Caco-2 (cell line): ENCODE data around the gene OR4C45. TPM values are rescaled to one million over a fixed set of nuclear protein-coding genes. Genes with fewer than 3 reads are reported as not detected.
"Not testable (repeated sequence)": the region's sequence is repeated elsewhere in the genome, so short reads cannot be mapped to it uniquely, and the experiment has no call there.

Experiments used
- Bru-seq: library from RNA; stranded (reverse); fragments of 400-500 nt; gene quantifications from one replicate; lab custom pipeline; 2021; lab: Mats Ljungman, UMichigan
- BruChase-seq, 2 experiments: library from RNA; stranded (reverse); fragments of 400-500 nt; gene quantifications; one replicate each; lab custom pipeline; 2021; lab: Mats Ljungman, UMichigan
- BruUV-seq: library from RNA; stranded (reverse); fragments of 400-500 nt; replicated peaks from 2 replicates; lab custom pipeline; 2021; lab: Mats Ljungman, UMichigan
- CTCF ChIA-PET: fragments of 300-600 bp; sonication (Branson Sonifier 250); formaldehyde crosslinking; loops from one replicate; lab custom pipeline; 2022; ENCODE audit warnings: antibody characterized with exemption; lab: Charles Lee
- POLR2A ChIA-PET: fragments of 300-600 bp; sonication (Branson Sonifier 250); formaldehyde crosslinking; loops from one replicate; lab custom pipeline; 2022; ENCODE audit warnings: antibody characterized with exemption; lab: Charles Lee
- DNase-seq, 2 experiments: peaks; one replicate each; pipeline versions ENCODE4 v3.0.0 to v3.0.0-alpha.2; 2020 to 2022
- H3K27me3 ChIP-seq: replicated peaks from 2 replicates; pipeline ENCODE4 v1.6.0; 2011; ENCODE audit warnings: low read length; ENCODE audit not compliant: control insufficient read depth, insufficient read depth
- H3K36me3 ChIP-seq: 2 replicates; pipeline ENCODE4 v1.5.1; 2011; ENCODE audit warnings: low read length; ENCODE audit not compliant: control insufficient read depth, insufficient read depth
- H3K4me1 ChIP-seq: fragments of 250-450 bp; sonication (Bioruptor Pico); 2 replicates; pipeline ENCODE4 v1.5.1; 2020; ENCODE audit warnings: mild to moderate bottlenecking
- H3K4me3 ChIP-seq: 2 replicates; pipeline ENCODE4 v1.5.1; 2011; ENCODE audit warnings: low read depth, mild to moderate bottlenecking, control low read depth, low read length
- H3K9me3 ChIP-seq: fragments of 250-450 bp; sonication (Bioruptor Pico); 2 replicates; pipeline ENCODE4 v1.5.1; 2020; ENCODE audit warnings: mild to moderate bottlenecking, moderate library complexity
- H3K27ac Mint-ChIP-seq: one replicate; pipeline ENCODE4 v1.8.0; 2022; ENCODE audit warnings: mixed read lengths; ENCODE audit not compliant: unreplicated experiment
- H3K27me3 Mint-ChIP-seq: one replicate; pipeline ENCODE4 v1.8.0; 2022; ENCODE audit warnings: mixed read lengths; ENCODE audit not compliant: insufficient read depth, unreplicated experiment
- H3K36me3 Mint-ChIP-seq: one replicate; pipeline ENCODE4 v1.8.0; 2022; ENCODE audit warnings: mild to moderate bottlenecking, mixed read lengths; ENCODE audit not compliant: insufficient read depth, unreplicated experiment
- H3K4me1 Mint-ChIP-seq: one replicate; pipeline ENCODE4 v1.8.0; 2022; ENCODE audit warnings: low read depth, mixed read lengths; ENCODE audit not compliant: unreplicated experiment
- H3K4me3 Mint-ChIP-seq: one replicate; pipeline ENCODE4 v1.8.0; 2022; ENCODE audit warnings: mild to moderate bottlenecking, moderate library complexity, mixed read lengths; ENCODE audit not compliant: unreplicated experiment
- H3K9me3 Mint-ChIP-seq: one replicate; pipeline ENCODE4 v1.8.0; 2022; ENCODE audit warnings: mixed read lengths; ENCODE audit not compliant: unreplicated experiment
- intact Hi-C: fragments of 100-400 bp; cut with micrococcal nuclease; formaldehyde crosslinking; loops from one replicate; pipeline ENCODE4 v1.10.0; 2022; ENCODE audit not compliant: unreplicated experiment
- long read RNA-seq: library from polyadenylated mRNA; stranded (forward); transcript quantifications from one replicate; pipeline ENCODE4 v2.0.0, GENCODE V29; 2022
- total RNA-seq: library from RNA; stranded (reverse); gene quantifications from 2 replicates; pipeline ENCODE4 v1.2.3, GENCODE V29; 2022
- TF ChIP-seq, protein P1 (sequence below), 2 experiments: fragments of 200-600 bp in 1 of 2; IDR thresholded peaks; 1 replicate in 1 of 2; 2 replicates in 1 of 2; pipeline versions ENCODE4 v1.5.1 to v1.8.0; 2011 to 2022; ENCODE audit warnings: antibody characterized with exemption in 1 of 2, control low read depth in 1 of 2, inconsistent platforms in 1 of 2, low read depth in 1 of 2, low read length in 1 of 2, mild to moderate bottlenecking in 1 of 2, moderate library complexity in 1 of 2; ENCODE audit not compliant: insufficient read depth in 1 of 2, severe bottlenecking in 1 of 2, unreplicated experiment in 1 of 2

OR4C45 gene
- total RNA-seq = not detected in 2 replicates
- not detected for Bru-seq, nascent RNA
- BruChase-seq, experiment 1, labeled RNA remaining after a 2-hour chase = not detected
- not detected for BruChase-seq, experiment 2, labeled RNA remaining after a 6-hour chase
- long read RNA-seq = 0 reads

DNA sequence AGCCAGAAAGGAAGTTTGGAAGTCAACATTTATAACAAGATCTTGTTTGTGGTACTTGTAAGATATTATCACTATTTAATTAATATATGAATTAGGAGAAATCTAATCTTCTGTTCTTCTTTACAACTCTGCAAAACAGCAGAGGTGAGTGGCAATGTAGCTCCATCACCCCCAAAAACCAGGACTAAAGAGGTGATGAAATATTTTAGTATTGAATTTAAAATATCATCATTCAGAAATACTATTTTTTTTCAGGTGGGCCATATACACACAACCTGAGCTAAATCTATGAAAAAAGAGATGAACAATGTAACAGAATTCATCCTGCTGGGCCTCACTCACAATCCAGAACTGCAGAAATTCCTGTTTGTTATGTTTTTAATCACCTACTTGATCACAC is at the start of gene OR4C45:
Gene OR4C45, plus strand, starts transcription at position 301 of the 400 bp plus-strand sequence.
- POLR2A ChIA-PET = no interaction called here
- TF ChIP-seq, protein P1, sequence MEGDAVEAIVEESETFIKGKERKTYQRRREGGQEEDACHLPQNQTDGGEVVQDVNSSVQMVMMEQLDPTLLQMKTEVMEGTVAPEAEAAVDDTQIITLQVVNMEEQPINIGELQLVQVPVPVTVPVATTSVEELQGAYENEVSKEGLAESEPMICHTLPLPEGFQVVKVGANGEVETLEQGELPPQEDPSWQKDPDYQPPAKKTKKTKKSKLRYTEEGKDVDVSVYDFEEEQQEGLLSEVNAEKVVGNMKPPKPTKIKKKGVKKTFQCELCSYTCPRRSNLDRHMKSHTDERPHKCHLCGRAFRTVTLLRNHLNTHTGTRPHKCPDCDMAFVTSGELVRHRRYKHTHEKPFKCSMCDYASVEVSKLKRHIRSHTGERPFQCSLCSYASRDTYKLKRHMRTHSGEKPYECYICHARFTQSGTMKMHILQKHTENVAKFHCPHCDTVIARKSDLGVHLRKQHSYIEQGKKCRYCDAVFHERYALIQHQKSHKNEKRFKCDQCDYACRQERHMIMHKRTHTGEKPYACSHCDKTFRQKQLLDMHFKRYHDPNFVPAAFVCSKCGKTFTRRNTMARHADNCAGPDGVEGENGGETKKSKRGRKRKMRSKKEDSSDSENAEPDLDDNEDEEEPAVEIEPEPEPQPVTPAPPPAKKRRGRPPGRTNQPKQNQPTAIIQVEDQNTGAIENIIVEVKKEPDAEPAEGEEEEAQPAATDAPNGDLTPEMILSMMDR (IDR thresholded peaks at IDR 0.05; ENCODE audit: insufficient read depth in 1 of 2, low read depth in 1 of 2, low read length in 1 of 2, severe bottlenecking in 1 of 2, unreplicated experiment in 1 of 2) = no peak
- H3K27ac Mint-ChIP-seq = no peak within 1 kb of the TSS
- DNase-seq = no peak
- no TSS peak for BruUV-seq
- Histone ChIP-seq H3K4me1 (no peaks in the 10 kb centered on the region), H3K27me3 (no peaks in the 10 kb centered on the region), H3K36me3 (no peaks in the 10 kb centered on the region), H3K9me3 (no peaks in the 10 kb centered on the region), H3K4me3 (no peak within 1 kb of the TSS)
- CTCF ChIA-PET = no interaction called here
- H3K36me3 Mint-ChIP-seq = no peaks in the 10 kb centered on the region
- no peaks in the 10 kb centered on the region for H3K4me1 Mint-ChIP-seq
- intact Hi-C loops = no loop called here
- no peak within 1 kb of the TSS for H3K4me3 Mint-ChIP-seq
- no peaks in the 10 kb centered on the region for H3K27me3 Mint-ChIP-seq
- H3K9me3 Mint-ChIP-seq = peaks cover 8% of the 10 kb centered on the region

DNA sequence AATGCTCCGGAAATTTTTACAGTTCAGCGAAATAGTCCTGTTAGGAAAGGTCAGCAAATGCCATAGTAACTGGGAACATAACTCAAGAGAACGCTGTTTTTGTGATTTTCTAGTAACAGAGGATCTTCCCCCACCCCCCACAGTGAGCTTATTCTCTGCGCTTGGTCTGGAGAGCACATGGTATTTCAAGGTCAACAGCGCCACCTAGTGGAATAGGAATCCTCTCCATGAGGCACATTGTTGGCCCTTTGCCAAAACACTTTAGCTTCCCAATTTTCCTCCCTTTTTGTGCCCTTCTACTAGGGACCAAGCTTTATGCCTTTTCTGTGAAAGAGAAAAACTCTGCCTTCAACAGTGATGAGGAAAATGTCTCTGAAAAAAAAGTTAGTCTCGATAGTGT is 37.1 kb upstream of the OR4C45 start:
- Mint-ChIP-seq H3K36me3 (no peaks in the 10 kb centered on the region), H3K9me3 (peaks cover 13% of the 10 kb centered on the region)
- H3K9me3 ChIP-seq = no peaks in the 10 kb centered on the region

DNA sequence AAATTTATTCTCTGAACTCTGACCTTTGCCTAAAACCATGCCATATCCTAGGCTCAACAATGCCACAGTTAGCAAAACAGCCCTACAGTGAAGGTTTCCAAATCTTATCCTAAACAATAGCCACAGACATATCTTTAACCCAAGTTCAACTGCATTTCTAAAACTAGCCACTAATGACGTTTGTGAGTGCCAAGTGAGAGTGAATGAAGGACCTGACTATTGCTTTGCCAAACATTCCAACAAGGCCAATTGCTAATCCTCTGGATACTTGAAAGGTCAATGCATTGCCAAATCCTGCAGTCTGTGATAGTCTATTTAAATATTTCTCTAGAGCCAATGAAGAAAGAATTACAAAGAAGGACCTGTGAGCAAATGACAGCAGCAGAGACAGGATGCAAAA is 2.5 kb upstream of the OR4C45 start:
- Histone ChIP-seq H3K4me3 (no peak overlapping the region), H3K4me1 (no peaks in the 10 kb centered on the region), H3K36me3 (no peaks in the 10 kb centered on the region), H3K9me3 (no peaks in the 10 kb centered on the region), H3K27me3 (no peaks in the 10 kb centered on the region)
- no peak overlapping the region for H3K27ac Mint-ChIP-seq
- no peaks in the 10 kb centered on the region for H3K4me1 Mint-ChIP-seq
- BruUV-seq = no TSS peak
- ChIA-PET CTCF (no interaction called here), POLR2A (no interaction called here)
- TF ChIP-seq, protein P1 (IDR thresholded peaks at IDR 0.05; ENCODE audit: insufficient read depth in 1 of 2, low read depth in 1 of 2, low read length in 1 of 2, severe bottlenecking in 1 of 2, unreplicated experiment in 1 of 2) = no peak
- DNase-seq = no peak
- no peak overlapping the region for H3K4me3 Mint-ChIP-seq
- H3K36me3 Mint-ChIP-seq = no peaks in the 10 kb centered on the region
- intact Hi-C loops = no loop called here
- no peaks in the 10 kb centered on the region for H3K27me3 Mint-ChIP-seq
- peaks cover 8% of the 10 kb centered on the region for H3K9me3 Mint-ChIP-seq

More for the DNA sequence above, 37.1 kb upstream of the OR4C45 start:
- intact Hi-C loops = loop anchor here (5.0 kb wide), 1 partner anchor 468 kb away; no protein-coding TSS in a partner anchor
- POLR2A ChIA-PET = no interaction called here
- Mint-ChIP-seq H3K4me3 (no peak overlapping the region), H3K27ac (no peak overlapping the region), H3K4me1 (no peaks in the 10 kb centered on the region), H3K27me3 (no peaks in the 10 kb centered on the region)
- Histone ChIP-seq H3K27me3 (no peaks in the 10 kb centered on the region), H3K4me3 (no peak overlapping the region), H3K4me1 (no peaks in the 10 kb centered on the region), H3K36me3 (no peaks in the 10 kb centered on the region)
- TF ChIP-seq, protein P1 (IDR thresholded peaks at IDR 0.05; ENCODE audit: insufficient read depth in 1 of 2, low read depth in 1 of 2, low read length in 1 of 2, severe bottlenecking in 1 of 2, unreplicated experiment in 1 of 2) = peak; percentile 34 to 55
- CTCF ChIA-PET = no interaction called here
- peak; percentile 40 to 50 for DNase-seq
- BruUV-seq = no TSS peak

DNA sequence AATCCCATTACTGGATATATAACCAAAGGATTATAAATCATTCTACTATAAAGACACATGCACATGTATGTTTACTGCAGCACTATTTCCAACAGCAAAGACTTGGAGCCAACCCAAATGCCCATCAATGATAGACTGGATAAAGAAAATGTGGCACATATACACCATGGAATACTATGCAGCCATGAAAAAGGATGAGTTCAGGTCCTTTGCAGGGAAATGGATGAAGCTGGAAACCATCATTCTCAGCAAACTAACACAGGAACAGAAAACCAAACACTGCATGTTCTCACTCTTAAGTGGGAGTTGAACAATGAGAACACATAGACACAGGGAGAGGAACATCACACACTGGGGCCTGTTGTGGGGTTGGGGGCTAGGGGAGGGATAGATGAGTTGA is 3.6 kb downstream of the OR4C45 start:
- H3K36me3 ChIP-seq, H3K27ac Mint-ChIP-seq, H3K4me1 ChIP-seq, H3K4me3 Mint-ChIP-seq, H3K9me3 ChIP-seq, H3K27me3 Mint-ChIP-seq, CTCF ChIA-PET, BruUV-seq, H3K9me3 Mint-ChIP-seq, H3K4me3 ChIP-seq, H3K27me3 ChIP-seq, intact Hi-C loops, H3K36me3 Mint-ChIP-seq, H3K4me1 Mint-ChIP-seq, POLR2A ChIA-PET, DNase-seq: not testable (repeated sequence)
